Body of pancreas (tissue), 4 donors: Measurements from ENCODE around the gene ITIH5. TPM values are rescaled to one million over a fixed set of nuclear protein-coding genes. Genes with fewer than 3 reads are reported as not detected.

Experiments used
- ATAC-seq: fragments of 150-250 bp; one replicate; pipeline ENCODE4 v1.9.1; 2016
- DNase-seq, 4 donors: peaks; one replicate each; pipeline ENCODE4 v3.0.0-alpha.2; 2019
- H3K27ac ChIP-seq, 4 donors: fragments of 200-600 bp; sonication (generic); 1 replicate in 3 of 4; 2 replicates in 1 of 4; pipeline versions ENCODE4 v1.5.1 to v1.6.1; 2016 to 2019; ENCODE audit warnings: mild to moderate bottlenecking in 1 of 4, mixed read lengths in 1 of 4, moderate library complexity in 1 of 4
- H3K27me3 ChIP-seq, 2 donors: fragments of 200-600 bp; sonication (generic); one replicate each; pipeline ENCODE4 v1.6.0; 2016; ENCODE audit warnings: mild to moderate bottlenecking in 1 of 2
- H3K36me3 ChIP-seq, 2 donors: fragments of 200-600 bp; sonication (generic); replicated peaks in 1 of 2; 2 replicates each; pipeline ENCODE4 v1.5.1; 2016; ENCODE audit warnings: low read depth in 2 of 2; ENCODE audit not compliant: insufficient read depth in 1 of 2
- H3K4me1 ChIP-seq: fragments of 200-600 bp; sonication (generic); one replicate; pipeline ENCODE4 v1.6.0; 2016
- H3K4me3 ChIP-seq, 2 donors: fragments of 200-600 bp; sonication (generic); 1 replicate in 1 of 2; 2 replicates in 1 of 2; pipeline ENCODE4 v1.5.1; 2016 to 2019
- H3K9me3 ChIP-seq, 3 donors: fragments of 200-600 bp; sonication (generic); 1 replicate in 2 of 3; 2 replicates in 1 of 3; pipeline ENCODE4 v1.5.1; 2016
- POLR2A ChIP-seq, 3 donors: fragments of 450-650 bp; IDR thresholded peaks; one replicate each; pipeline ENCODE4 v1.6.1; 2016; ENCODE audit warnings: antibody characterized with exemption in 3 of 3, mild to moderate bottlenecking in 2 of 3
- WGBS, 2 donors: methylation state at CpG; one replicate each; pipeline ENCODE4 v1.1.5; 2017; 5-methylcytosine and 5-hydroxymethylcytosine counted together
- intact Hi-C: fragments of 100-400 bp; cut with DNase I; formaldehyde crosslinking; loops from one replicate; pipeline ENCODE4 v1.15.1; 2023
- total RNA-seq, 2 donors: library from RNA; depleted of rRNA; stranded (reverse); fragments of >200 nt; gene quantifications; one replicate each; pipeline ENCODE4 v1.1.0, GENCODE V29; 2016
- TF ChIP-seq, protein P1 (sequence below), 7 experiments: fragments of 450-650 bp in 4 of 7; fragments of 200-600 bp in 3 of 7; sonication (generic) in 3 of 7; IDR thresholded peaks; one replicate each; pipeline ENCODE4 v1.5.1; 2016 to 2019; ENCODE audit warnings: antibody characterized with exemption in 7 of 7

Gene ITIH5
- total RNA-seq, 2 donors from 2014 or later, result 8.6 to 9.9 TPM

GRCh38 chr10:7534480-7534852 is 132.3 kb downstream of the ITIH5 start:
- intact Hi-C loops, result no loop called here
- Histone ChIP-seq H3K9me3 (no peaks in the 10 kb centered on the region), H3K4me3 (no peak overlapping the region), H3K27me3 (no peaks in the 10 kb centered on the region), H3K4me1 (no peaks in the 10 kb centered on the region), H3K36me3 (no peaks in the 10 kb centered on the region), H3K27ac (no peak overlapping the region)
- TF ChIP-seq, protein P1, sequence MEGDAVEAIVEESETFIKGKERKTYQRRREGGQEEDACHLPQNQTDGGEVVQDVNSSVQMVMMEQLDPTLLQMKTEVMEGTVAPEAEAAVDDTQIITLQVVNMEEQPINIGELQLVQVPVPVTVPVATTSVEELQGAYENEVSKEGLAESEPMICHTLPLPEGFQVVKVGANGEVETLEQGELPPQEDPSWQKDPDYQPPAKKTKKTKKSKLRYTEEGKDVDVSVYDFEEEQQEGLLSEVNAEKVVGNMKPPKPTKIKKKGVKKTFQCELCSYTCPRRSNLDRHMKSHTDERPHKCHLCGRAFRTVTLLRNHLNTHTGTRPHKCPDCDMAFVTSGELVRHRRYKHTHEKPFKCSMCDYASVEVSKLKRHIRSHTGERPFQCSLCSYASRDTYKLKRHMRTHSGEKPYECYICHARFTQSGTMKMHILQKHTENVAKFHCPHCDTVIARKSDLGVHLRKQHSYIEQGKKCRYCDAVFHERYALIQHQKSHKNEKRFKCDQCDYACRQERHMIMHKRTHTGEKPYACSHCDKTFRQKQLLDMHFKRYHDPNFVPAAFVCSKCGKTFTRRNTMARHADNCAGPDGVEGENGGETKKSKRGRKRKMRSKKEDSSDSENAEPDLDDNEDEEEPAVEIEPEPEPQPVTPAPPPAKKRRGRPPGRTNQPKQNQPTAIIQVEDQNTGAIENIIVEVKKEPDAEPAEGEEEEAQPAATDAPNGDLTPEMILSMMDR (IDR thresholded peaks at IDR 0.05), result no peak
- TF ChIP-seq POLR2A (IDR thresholded peaks at IDR 0.05), result no peak
- WGBS, 2 donors, result 47 to 54% methylated on average over 5 of the region's 5 CpGs
- DNase-seq (no peak), ATAC-seq (no peak)

- Histone ChIP-seq H3K4me1 (no peaks in the 10 kb centered on the region), H3K36me3 (no peaks in the 10 kb centered on the region), H3K27me3 (no peaks in the 10 kb centered on the region), H3K27ac (no peak overlapping the region), H3K9me3 (no peaks in the 10 kb centered on the region), H3K4me3 (no peak overlapping the region)
- WGBS, 2 donors, result 70 to 72% methylated on average over 7 of the region's 7 CpGs
- DNase-seq, result no peak
- TF ChIP-seq, protein P1 (IDR thresholded peaks at IDR 0.05), result no peak
- no peak for TF ChIP-seq POLR2A (IDR thresholded peaks at IDR 0.05)
- no peak for ATAC-seq
- intact Hi-C loops, result no loop called here
Observed at GRCh38 chr10:7533657-7534479, 132.9 kb downstream of the ITIH5 start.

- DNase-seq (no peak), ATAC-seq (no peak)
- no peaks in the 10 kb centered on the region for H3K4me1 ChIP-seq
- no peaks in the 10 kb centered on the region for H3K27me3 ChIP-seq
- no peak overlapping the region for H3K27ac ChIP-seq
- H3K36me3 ChIP-seq, result no peaks in the 10 kb centered on the region
- 35 to 42% methylated on average over 17 to 23 of the region's 23 CpGs for WGBS, 2 donors
- TF ChIP-seq POLR2A (IDR thresholded peaks at IDR 0.05), result no peak
- TF ChIP-seq, protein P1 (IDR thresholded peaks at IDR 0.05), result no peak
- no peaks in the 10 kb centered on the region for H3K9me3 ChIP-seq
- H3K4me3 ChIP-seq, result no peak overlapping the region
- intact Hi-C loops, result no loop called here
Observed at GRCh38 chr10:7532723-7533498, 133.9 kb downstream of the ITIH5 start.

DNA sequence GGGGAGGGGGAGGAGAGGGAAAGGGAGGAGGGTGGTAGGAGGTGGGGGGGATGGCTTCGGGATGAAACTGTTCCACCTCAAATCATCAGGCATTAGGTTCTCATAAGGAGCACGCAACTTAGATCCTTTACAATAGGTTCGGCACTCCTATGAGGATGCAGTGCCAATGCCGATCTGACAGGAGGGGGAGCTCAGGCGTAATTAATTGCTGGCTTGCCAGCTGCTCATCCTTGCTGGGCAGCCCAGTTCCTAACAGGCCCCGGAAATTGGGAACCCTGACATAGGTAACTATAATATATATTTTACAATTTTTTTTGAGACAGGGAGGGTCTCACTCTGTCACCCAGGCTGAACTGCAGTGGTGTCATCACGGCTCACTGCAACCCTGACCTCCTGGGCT is 137.1 kb downstream of the ITIH5 start:
- WGBS, 2 donors, result 33 to 37% methylated on average over 7 of the region's 7 CpGs
- H3K4me1 ChIP-seq, result no peaks in the 10 kb centered on the region
- intact Hi-C loops, result loop anchor here (10.0 kb wide), 2 partner anchors 155 to 1775 kb away; no protein-coding TSS in a partner anchor
- no peaks in the 10 kb centered on the region for H3K9me3 ChIP-seq
- TF ChIP-seq, protein P1 (IDR thresholded peaks at IDR 0.05), result peak in 1 of 7 experiments; percentile 5
- TF ChIP-seq POLR2A (IDR thresholded peaks at IDR 0.05), result no peak
- H3K27ac ChIP-seq, result no peak overlapping the region
- H3K27me3 ChIP-seq, result no peaks in the 10 kb centered on the region
- ATAC-seq (no peak), DNase-seq (no peak)
- no peaks in the 10 kb centered on the region for H3K36me3 ChIP-seq
- H3K4me3 ChIP-seq, result no peak overlapping the region
